H9 (cell line): Measurements from ENCODE around the gene USP35. TPM values are rescaled to one million over a fixed set of nuclear protein-coding genes. Genes with fewer than 3 reads are reported as not detected.

Source experiments
- DNase-seq: peaks from one replicate; pipeline ENCODE4 v3.0.0-alpha.2; 2017
- H2AFZ ChIP-seq: one replicate; pipeline ENCODE4 v1.6.1; 2013; ENCODE audit warnings: mild to moderate bottlenecking, low read length, control low read depth, moderate library complexity
- H2AK5ac ChIP-seq: 2 replicates; pipeline ENCODE4 v1.6.1; 2013; ENCODE audit warnings: low read length, control low read depth, mixed read lengths; ENCODE audit not compliant: insufficient read length
- H2BK120ac ChIP-seq: one replicate; pipeline ENCODE4 v1.6.1; 2013; ENCODE audit warnings: low read depth, mild to moderate bottlenecking, low read length, control low read depth, inconsistent platforms; ENCODE audit not compliant: poor library complexity, severe bottlenecking
- H2BK12ac ChIP-seq: 2 replicates; pipeline ENCODE4 v1.6.1; 2013; ENCODE audit warnings: low read length, control low read depth, mixed read lengths, low read depth; ENCODE audit not compliant: insufficient read length
- H2BK15ac ChIP-seq: 2 replicates; pipeline ENCODE4 v1.6.1; 2013; ENCODE audit warnings: low read depth, low read length, control low read depth
- H2BK20ac ChIP-seq: one replicate; pipeline ENCODE4 v1.6.1; 2013; ENCODE audit warnings: low read depth, mild to moderate bottlenecking, low read length, control low read depth, inconsistent platforms; ENCODE audit not compliant: poor library complexity, severe bottlenecking
- H2BK5ac ChIP-seq: 2 replicates; pipeline ENCODE4 v1.6.1; 2013; ENCODE audit warnings: low read length, control low read depth, mixed read lengths; ENCODE audit not compliant: insufficient read length
- H3K14ac ChIP-seq: 2 replicates; pipeline ENCODE4 v1.6.1; 2013; ENCODE audit warnings: low read length, control low read depth; ENCODE audit not compliant: insufficient read depth
- H3K18ac ChIP-seq: 2 replicates; pipeline ENCODE4 v1.6.1; 2013; ENCODE audit warnings: low read depth, mild to moderate bottlenecking, mixed read lengths, low read length, control low read depth; ENCODE audit not compliant: insufficient read length
- H3K23ac ChIP-seq: 2 replicates; pipeline ENCODE4 v1.6.1; 2013; ENCODE audit warnings: low read length, control low read depth, mixed read lengths, low read depth; ENCODE audit not compliant: insufficient read length
- H3K23me2 ChIP-seq: 2 replicates; pipeline ENCODE4 v1.6.1; 2013; ENCODE audit warnings: low read depth, mild to moderate bottlenecking, mixed read lengths, low read length, control low read depth; ENCODE audit not compliant: insufficient read length, poor library complexity, severe bottlenecking
- H3K27ac ChIP-seq: 2 replicates; pipeline ENCODE4 v1.5.1; 2013; ENCODE audit warnings: low read length, control low read depth, mixed read lengths, low read depth; ENCODE audit not compliant: insufficient read length
- H3K27me3 ChIP-seq: 2 replicates; pipeline ENCODE4 v1.6.1; 2013; ENCODE audit warnings: low read length, control low read depth, inconsistent platforms; ENCODE audit not compliant: insufficient read depth
- H3K4ac ChIP-seq: 2 replicates; pipeline ENCODE4 v1.6.1; 2013; ENCODE audit warnings: low read depth, mild to moderate bottlenecking, control low read depth, inconsistent platforms, low read length, moderate library complexity
- H3K4me1 ChIP-seq: 2 replicates; pipeline ENCODE4 v1.6.1; 2013; ENCODE audit warnings: low read length, control low read depth, inconsistent platforms; ENCODE audit not compliant: insufficient read depth
- H3K4me2 ChIP-seq: 2 replicates; pipeline ENCODE4 v1.6.1; 2013; ENCODE audit warnings: low read length, control low read depth, mixed read lengths; ENCODE audit not compliant: insufficient read length, insufficient read depth
- H3K56ac ChIP-seq: 2 replicates; pipeline ENCODE4 v1.6.1; 2013; ENCODE audit warnings: low read depth, mild to moderate bottlenecking, mixed read lengths, low read length, control low read depth; ENCODE audit not compliant: insufficient read length
- H3K79me1 ChIP-seq: 2 replicates; pipeline ENCODE4 v1.6.1; 2013; ENCODE audit warnings: low read depth, mild to moderate bottlenecking, moderate library complexity, low read length, control low read depth, inconsistent platforms; ENCODE audit not compliant: insufficient read depth, poor library complexity, severe bottlenecking
- H3K79me2 ChIP-seq: 2 replicates; pipeline ENCODE4 v1.6.1; 2013; ENCODE audit warnings: low read length, control low read depth, inconsistent platforms; ENCODE audit not compliant: insufficient read depth
- H3K9ac ChIP-seq: 2 replicates; pipeline ENCODE4 v1.6.1; 2013; ENCODE audit warnings: low read length, control low read depth, mixed read lengths; ENCODE audit not compliant: insufficient read length; ENCODE audit errors: extremely low read depth
- H3K9me3 ChIP-seq: one replicate; pipeline ENCODE4 v1.6.1; 2013; ENCODE audit warnings: low read depth, low read length, inconsistent platforms; ENCODE audit not compliant: control insufficient read depth
- H3T11ph ChIP-seq: one replicate; pipeline ENCODE4 v1.6.1; 2013; ENCODE audit warnings: mild to moderate bottlenecking, low read length, control low read depth, inconsistent platforms
- H4K20me1 ChIP-seq: one replicate; pipeline ENCODE4 v1.6.1; 2013; ENCODE audit not compliant: control insufficient read depth, insufficient read length, insufficient read depth
- H4K5ac ChIP-seq: 2 replicates; pipeline ENCODE4 v1.6.1; 2013; ENCODE audit warnings: low read depth, mild to moderate bottlenecking, mixed read lengths, low read length, control low read depth; ENCODE audit not compliant: insufficient read length
- H4K8ac ChIP-seq: replicated peaks from 2 replicates; pipeline ENCODE4 v1.6.1; 2013; ENCODE audit warnings: low read length, control low read depth, mixed read lengths, low read depth; ENCODE audit not compliant: insufficient read length
- H4K91ac ChIP-seq: 2 replicates; pipeline ENCODE4 v1.6.1; 2013; ENCODE audit warnings: low read depth, mild to moderate bottlenecking, moderate library complexity, mixed read lengths, low read length, control low read depth; ENCODE audit not compliant: insufficient read length
- H3K27ac Mint-ChIP-seq, 3 experiments: 2 replicates in 2 of 3; 3 replicates in 1 of 3; pipeline ENCODE4 v1.8.0; 2020 to 2021; ENCODE audit warnings: mixed read lengths in 3 of 3, mild to moderate bottlenecking in 1 of 3, moderate library complexity in 1 of 3
- H3K27me3 Mint-ChIP-seq: 2 replicates; pipeline ENCODE4 v1.8.0; 2021; ENCODE audit warnings: low read depth, mild to moderate bottlenecking, moderate library complexity, mixed read lengths
- H3K36me3 Mint-ChIP-seq, 3 experiments: 2 replicates in 2 of 3; 3 replicates in 1 of 3; pipeline ENCODE4 v1.8.0; 2020 to 2021; ENCODE audit warnings: low read depth in 3 of 3, mixed read lengths in 3 of 3; ENCODE audit not compliant: insufficient read depth in 1 of 3
- H3K4me1 Mint-ChIP-seq, 2 experiments: 2 replicates each; pipeline ENCODE4 v1.8.0; 2020; ENCODE audit warnings: mixed read lengths in 2 of 2
- H3K4me3 Mint-ChIP-seq, 2 experiments: 2 replicates in 1 of 2; 3 replicates in 1 of 2; pipeline ENCODE4 v1.8.0; 2020 to 2021; ENCODE audit warnings: mild to moderate bottlenecking in 2 of 2, mixed read lengths in 2 of 2, moderate library complexity in 1 of 2
- H3K9me3 Mint-ChIP-seq, 2 experiments: 2 replicates in 1 of 2; 3 replicates in 1 of 2; pipeline ENCODE4 v1.8.0; 2020; ENCODE audit warnings: mild to moderate bottlenecking in 2 of 2, mixed read lengths in 2 of 2, moderate library complexity in 1 of 2
- CTCF ChIP-seq: fragments of 200-600 bp; sonication (generic); conservative IDR thresholded peaks from 3 replicates; pipeline ENCODE4 v1.8.0; 2021; ENCODE audit warnings: antibody characterized with exemption, mild to moderate bottlenecking
- WGBS: extraction: QIAGEN DNeasy Blood & Tissue Kit; methylation state at CpG from one replicate; pipeline ENCODE4 v1.1.7; 2013; ENCODE audit warnings: missing lambda C conversion rate, low lambda C conversion rate, mixed read lengths; ENCODE audit not compliant: insufficient read length; ENCODE audit errors: extremely low coverage; 5-methylcytosine and 5-hydroxymethylcytosine counted together
- total RNA-seq: library from RNA; stranded (reverse); gene quantifications from 2 replicates; pipeline ENCODE4 v1.2.1, GENCODE V29; 2021

The USP35 gene
- total RNA-seq, 1 experiment from 2014 or later = 6.8 TPM

GRCh38 chr11:78209478-78209877, 20.8 kb downstream of the USP35 start:
- DNase-seq = no peak
- Histone ChIP-seq H3K27ac (no peak overlapping the region), H2AK5ac (no peak overlapping the region), H3K9ac (no peak overlapping the region), H2BK15ac (no peak overlapping the region), H3K9me3 (no peaks in the 10 kb centered on the region), H3K14ac (no peak overlapping the region), H3T11ph (no peak overlapping the region), H4K20me1 (no peaks in the 10 kb centered on the region), H2BK5ac (no peak overlapping the region), H3K27me3 (no peaks in the 10 kb centered on the region), H3K79me2 (no peaks in the 10 kb centered on the region), H2BK20ac (no peak overlapping the region), H2AFZ (no peak overlapping the region), H4K5ac (no peak overlapping the region), H3K23me2 (no peaks in the 10 kb centered on the region), H3K18ac (no peak overlapping the region), H4K91ac (no peak overlapping the region), H3K23ac (no peak overlapping the region), H3K56ac (no peak overlapping the region), H2BK12ac (no peak overlapping the region), H3K4me1 (no peaks in the 10 kb centered on the region), H3K4me2 (no peak overlapping the region), H4K8ac (no peak overlapping the region), H3K79me1 (no peaks in the 10 kb centered on the region), H3K4ac (no peak overlapping the region), H2BK120ac (no peak overlapping the region)
- Mint-ChIP-seq H3K36me3 (peaks cover 11 to 27% (median 18%) of the 10 kb centered on the region in 3 experiments; a peak in 6 of 7 replicates), H3K4me3 (no peak overlapping the region), H3K27ac (no peak overlapping the region; a peak in 1 of 7 replicates), H3K27me3 (no peaks in the 10 kb centered on the region; the same call in 1 of the 2 replicates), H3K9me3 (no peaks in the 10 kb centered on the region), H3K4me1 (peaks cover 3 to 5% of the 10 kb centered on the region in 2 experiments; a peak in 2 of 4 replicates)
- no CpG with 5 or more reads among the region's 18 CpGs for WGBS
- no peak for TF ChIP-seq CTCF
